Measurements from ENCODE around the gene LAMTOR4.
"Not testable (repeated sequence)": the region's sequence is repeated elsewhere in the genome, so short reads cannot be mapped to it uniquely, and the experiment has no call there.

LAMTOR4 gene

DNA sequence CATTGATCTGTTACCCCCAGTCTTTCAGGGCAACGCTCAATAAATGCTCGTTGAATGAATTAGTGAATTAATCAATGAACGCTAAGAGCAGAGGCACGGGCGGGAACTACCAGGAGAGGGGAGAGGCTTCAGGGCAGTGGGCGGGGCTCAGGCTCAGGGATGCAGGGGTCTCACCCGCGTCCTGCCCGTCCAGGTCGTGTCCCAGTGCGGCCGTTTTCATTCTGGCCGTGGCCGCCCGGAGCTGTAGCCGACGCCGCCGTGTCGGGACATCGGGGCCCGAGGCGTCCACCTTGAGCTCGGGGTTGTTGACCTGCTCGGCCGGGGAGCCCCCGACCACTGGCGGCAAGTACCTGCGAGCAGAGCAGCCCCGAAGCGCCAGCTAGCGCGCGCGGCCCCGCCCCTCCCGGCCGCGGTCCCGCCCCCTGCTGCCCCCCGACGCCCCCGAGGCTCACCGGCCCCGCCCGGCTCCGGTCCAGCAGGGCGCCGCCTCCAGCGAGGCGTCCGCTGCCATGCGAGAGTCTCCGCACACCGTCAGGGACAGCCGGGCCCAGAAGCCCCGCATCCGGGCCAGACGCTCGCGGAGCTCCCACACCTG is 22.5 kb downstream of the LAMTOR4 start:
- no peak for DNase-seq (ENCODE audit: low spot score)

- DNase-seq (ENCODE audit: low spot score) = no peak
Measured at GRCh38 chr7:100171840-100172239, 23.1 kb downstream of the LAMTOR4 start.

GRCh38 chr7:100173806-100174495 is 25.2 kb downstream of the LAMTOR4 start:
- no peak for DNase-seq (ENCODE audit: low spot score)

GRCh38 chr7:100174582-100174981 is 25.9 kb downstream of the LAMTOR4 start:
- no peak for DNase-seq (ENCODE audit: low spot score)

DNA sequence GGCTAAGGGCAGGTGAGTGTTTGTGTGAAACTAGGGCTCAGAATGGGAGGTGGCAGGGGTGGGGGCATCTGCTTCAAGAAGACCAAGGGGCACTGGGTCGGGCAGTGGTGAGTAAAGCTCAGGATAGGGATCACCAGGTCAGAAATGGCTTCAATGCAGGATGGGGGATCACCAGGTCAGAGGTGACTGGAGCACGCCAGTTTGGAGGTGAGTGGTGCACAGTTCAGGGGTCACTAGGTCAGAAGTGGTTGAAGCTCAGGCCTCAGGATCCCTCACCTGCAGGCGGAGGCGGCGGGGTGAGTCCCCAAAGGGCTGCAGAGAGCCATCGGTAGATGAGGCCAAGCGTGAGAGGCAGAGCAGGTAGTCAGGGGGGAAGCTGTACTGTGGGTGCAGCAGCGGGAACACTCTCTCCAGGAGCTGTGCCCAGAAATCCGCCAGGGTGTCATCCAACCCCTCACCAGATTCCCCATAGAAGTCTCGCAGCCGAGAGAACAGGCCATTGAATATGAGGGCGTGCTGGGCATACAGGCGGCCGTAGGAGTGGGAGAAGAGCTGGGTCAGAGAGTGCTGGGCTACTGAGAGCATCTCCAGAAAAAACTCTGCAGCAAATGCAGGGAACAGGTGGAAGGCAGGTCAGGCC is 26.7 kb downstream of the LAMTOR4 start:
- no peak for DNase-seq (ENCODE audit: low spot score)

DNA sequence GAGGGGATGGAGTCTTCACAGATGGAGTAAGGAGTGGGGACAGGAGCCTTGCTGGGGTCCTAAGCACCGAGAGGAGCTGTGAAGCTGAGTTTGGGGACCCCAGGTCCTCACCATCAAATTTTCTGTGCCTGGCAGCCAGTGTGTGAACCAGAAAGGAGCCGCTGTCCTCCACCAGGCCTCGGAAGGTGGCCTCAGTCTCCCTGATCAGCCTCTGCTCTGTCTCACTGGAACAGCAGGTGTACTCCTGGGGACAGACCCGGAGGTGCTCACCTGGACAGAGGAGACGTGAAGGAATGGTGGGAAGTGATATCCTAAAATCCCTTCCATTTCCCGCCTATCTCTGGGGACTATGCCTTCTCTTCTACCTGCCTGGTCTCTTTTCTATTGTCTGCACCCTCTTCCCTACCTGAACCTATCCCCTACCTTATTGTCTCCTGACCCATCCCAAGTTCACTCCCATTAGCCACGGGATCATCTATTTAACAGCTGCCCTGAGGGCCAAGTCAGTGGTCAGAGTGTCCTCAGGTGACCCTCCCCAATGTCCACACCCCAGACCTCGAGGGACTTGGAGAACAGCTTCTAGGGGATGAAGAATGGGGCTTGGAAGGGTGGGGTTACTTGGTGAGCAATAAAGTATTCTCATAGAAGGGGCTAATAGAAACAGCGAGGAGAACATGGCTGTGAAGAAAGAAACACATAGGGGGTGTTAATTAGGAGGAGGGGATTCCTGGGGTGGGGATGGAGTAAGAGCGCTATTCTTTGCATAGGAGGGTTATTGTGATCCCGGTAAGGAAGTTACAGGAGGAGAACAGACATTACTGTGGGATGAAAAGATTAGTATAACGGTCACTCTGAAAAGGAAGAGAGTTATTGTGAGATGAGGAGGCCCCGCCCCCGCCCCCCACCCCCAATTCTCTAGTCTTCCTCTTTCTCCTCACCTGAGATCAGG is 27.7 kb downstream of the LAMTOR4 start:
- no peak for DNase-seq (ENCODE audit: low spot score)

DNA sequence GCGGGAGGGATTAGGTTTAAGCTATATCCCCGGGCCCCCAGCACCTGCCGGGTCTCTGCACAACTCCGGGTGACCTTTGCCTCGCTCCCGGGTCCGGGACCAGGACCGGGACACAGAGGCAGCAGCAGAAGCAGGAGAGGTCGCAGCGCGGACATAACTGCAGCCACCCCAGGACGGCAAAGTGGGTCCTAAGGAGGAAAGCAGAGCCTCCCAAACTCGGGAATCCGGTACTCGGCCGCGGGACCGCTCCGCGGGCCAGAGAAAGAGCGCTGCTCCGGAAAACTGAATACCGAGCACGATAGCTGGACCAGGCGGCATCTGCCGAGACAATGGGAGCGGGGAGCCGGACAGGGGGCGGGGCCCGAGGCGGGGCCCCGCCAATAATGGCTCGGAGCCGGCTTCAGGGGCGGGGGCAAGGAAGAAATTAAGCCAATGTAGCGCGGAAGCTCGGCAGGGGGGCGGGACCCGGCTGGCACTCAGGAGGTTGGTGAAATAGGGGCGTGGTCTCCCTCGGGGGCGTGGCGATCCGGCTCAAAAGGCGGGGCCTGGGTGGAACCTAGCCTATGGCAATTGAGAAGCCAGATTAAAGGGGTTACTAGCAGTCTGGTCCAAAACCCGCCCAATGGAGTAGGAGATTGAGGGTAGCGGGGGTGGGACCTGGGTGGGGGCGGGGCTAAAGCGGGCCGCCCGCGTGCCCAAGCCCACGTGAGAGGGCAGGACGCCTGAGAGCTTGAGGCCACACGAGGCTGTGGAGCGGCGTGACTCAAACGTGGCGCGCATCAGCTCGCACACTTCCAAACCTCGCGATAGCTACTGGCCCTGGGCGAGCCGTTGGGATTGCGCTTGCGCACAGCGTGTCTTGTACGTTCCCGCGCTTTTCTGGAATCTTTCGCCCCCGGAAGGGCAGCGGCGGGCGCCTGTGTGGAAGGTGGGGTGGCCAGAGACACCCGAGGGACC is 28.6 kb downstream of the LAMTOR4 start, which contains the start of the genes GPC2 and STAG3:
TSS of gene GPC2 (minus strand) at position 337 of the 957 bp plus-strand sequence. CDS start at position 155, 182 bp downstream.
TSS of gene STAG3 (plus strand) at position 874 of the 957 bp plus-strand sequence. CDS start 2,639 bp downstream, outside the sequence.
- peak; percentile 88 for DNase-seq (ENCODE audit: low spot score)

DNA sequence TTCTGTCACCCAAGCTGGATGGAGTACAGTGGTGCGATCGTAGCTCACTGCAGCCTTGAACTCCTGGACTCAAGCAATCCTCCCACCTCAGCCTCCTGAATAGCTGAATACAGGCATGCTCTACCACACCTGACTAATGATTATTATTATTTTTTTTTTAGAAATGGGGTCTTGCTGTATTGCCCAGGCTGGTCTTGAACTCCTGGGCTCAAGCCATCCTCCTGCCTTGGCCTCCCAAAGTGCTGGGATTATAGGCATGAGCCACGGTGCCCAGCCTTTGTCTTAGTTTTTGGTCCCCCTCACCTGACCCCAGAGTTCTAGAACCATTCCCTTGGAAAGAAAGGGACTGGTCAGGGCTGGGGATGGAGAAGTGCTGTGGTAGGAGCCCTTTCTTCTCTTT is 31.4 kb downstream of the LAMTOR4 start:
- not testable (repeated sequence) for DNase-seq (ENCODE audit: low spot score)

DNA sequence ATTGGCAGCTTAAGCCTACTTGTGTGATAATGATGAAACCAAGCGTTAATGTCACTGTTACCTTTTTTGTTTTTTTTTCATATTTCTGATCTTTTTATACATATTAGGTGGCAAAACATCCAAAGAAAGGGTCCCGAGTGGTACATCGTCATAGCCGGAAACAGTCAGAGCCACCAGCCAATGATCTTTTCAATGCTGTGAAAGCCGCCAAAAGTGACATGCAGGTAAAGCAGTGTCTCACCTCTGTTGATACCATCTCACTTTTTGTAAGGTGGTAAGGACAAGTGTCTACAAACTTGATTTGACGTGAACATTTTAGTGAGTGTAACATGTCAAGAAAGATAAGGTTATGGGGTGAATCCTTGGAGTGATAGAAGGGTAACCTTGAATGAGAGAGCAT is 33.9 kb downstream of the LAMTOR4 start:
- DNase-seq (ENCODE audit: low spot score) = not testable (repeated sequence)

GRCh38 chr7:100183090-100183489 is 34.4 kb downstream of the LAMTOR4 start:
- DNase-seq (ENCODE audit: low spot score) = not testable (repeated sequence)

GRCh38 chr7:100185726-100186125 is 37.0 kb downstream of the LAMTOR4 start:
- no peak for DNase-seq (ENCODE audit: low spot score)

DNA sequence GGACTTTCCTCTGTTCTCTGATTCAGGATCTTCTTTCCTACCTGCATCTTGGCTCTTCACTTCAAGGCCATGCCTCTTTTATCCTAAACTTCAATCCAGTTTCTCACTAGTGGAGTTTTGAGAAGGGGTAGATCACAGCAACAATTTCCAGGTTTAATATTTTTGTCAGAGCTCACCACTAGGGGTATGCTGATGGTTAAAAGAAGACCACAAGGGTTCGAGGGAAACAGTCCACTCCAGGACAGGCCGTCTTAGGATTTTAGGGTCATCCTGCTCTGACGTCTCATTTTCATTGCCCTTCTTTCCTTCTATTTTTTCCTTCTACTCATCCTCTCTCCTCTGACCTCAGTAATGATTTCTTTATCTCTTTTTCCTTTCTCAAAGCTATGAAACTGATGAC is 40.3 kb downstream of the LAMTOR4 start:
- DNase-seq (ENCODE audit: low spot score) = no peak

GRCh38 chr7:100190048-100190711 is 41.5 kb downstream of the LAMTOR4 start:
- DNase-seq (ENCODE audit: low spot score) = no peak

- no peak for DNase-seq (ENCODE audit: low spot score)
Measured at GRCh38 chr7:100191775-100192174, 43.1 kb downstream of the LAMTOR4 start.

DNA sequence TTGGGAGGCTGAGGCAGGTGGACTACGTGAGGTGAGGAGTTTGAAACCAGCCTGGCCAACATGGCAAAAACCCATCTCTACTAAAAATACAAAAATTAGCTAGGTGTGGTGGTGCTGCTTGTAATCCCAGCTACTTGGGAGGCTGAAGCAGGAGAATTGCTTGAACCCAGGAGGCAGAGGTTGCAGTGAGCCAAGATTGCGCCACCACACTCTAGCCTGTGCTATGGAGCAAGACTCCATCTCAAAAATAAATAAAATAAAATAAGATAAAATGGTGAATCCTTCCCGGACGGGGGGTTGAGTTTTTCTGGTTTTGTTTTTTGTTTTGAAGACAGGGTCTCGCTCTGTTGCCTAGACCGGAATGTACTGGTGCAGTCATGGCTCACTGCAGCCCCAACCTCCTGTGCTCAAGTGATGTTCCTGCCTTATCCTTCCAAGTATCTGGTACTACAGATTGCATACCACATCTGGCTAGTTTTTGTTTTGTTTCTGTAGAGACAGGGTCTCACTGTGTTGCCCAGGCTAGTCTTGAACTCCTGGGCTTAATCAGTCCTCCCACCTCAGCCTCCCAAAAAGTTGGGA is 43.7 kb downstream of the LAMTOR4 start:
- not testable (repeated sequence) for DNase-seq (ENCODE audit: low spot score)

DNA sequence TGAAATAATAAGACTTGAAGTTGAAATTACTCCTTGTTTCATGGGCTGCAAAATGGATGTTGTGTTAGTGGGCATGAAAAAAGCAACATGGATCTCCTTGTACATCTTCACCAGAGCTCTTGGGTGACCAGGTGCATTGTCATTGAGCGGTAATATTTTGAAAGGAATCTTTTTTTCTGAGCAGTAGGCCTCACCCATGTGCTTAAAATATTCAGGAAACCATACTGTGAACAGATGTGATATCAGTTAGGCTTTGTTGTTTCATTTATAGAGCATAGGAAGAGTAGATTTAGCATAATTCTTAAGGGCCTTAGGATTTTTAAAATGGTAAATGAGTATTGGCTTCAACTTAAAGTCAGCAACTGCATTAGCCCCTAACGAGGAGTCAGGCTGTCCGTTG is 44.3 kb downstream of the LAMTOR4 start:
- DNase-seq (ENCODE audit: low spot score) = no peak

GRCh38 chr7:100195222-100195621 is 46.5 kb downstream of the LAMTOR4 start:
- DNase-seq (ENCODE audit: low spot score) = no peak

DNA sequence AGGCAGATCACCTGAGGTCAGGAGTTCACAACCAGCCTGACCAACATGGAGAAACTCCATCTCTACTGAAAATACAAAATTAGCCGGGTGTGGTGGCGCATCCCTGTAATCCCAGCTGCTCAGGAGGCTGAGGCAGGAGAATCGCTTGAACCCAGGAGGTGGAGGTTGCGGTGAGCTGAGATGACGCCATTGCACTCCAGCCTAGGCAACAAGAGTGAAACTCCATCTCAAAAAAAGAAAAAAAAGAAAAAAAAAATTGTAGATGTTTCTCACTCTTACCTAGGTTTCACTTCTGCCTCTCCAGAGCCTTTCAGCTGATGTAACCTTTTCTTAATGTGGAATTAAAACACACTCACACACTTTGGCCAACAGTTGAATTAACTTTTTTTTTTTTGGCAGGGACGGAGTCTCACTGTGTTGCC is 47.2 kb downstream of the LAMTOR4 start:
- DNase-seq (ENCODE audit: low spot score) = not testable (repeated sequence)

- DNase-seq (ENCODE audit: low spot score) = no peak
Measured at GRCh38 chr7:100198266-100198665, 49.5 kb downstream of the LAMTOR4 start.

DNA sequence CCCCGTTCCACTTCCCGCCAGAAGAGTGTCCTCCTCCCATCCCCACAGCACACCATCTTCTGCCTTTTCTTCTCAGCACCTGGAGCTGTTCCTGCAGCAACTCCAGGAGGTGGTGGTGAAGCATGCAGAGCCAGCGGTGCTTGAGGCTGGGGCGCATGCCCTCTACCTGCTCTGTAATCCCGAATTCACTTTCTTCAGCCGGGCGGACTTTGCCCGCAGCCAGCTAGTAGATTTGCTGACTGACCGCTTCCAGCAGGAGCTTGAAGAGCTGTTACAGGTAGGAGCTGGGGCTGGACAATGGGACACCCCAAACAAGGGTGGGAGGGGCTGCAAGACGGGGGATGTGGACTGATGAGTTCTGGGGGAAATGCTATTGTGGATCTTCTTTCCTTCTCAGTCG is 52.0 kb downstream of the LAMTOR4 start:
- no peak for DNase-seq (ENCODE audit: low spot score)
